ENCODE results near the gene FREY1.

Gene FREY1

GRCh38 chr11:45885921-45886721, 20.9 kb downstream of the FREY1 start:
- Histone ChIP-seq H3K27me3 (ENCODE audit: insufficient read depth, poor library complexity, severe bottlenecking) (no peaks in the 10 kb centered on the region), H3K9me3 (ENCODE audit: severe bottlenecking) (no peaks in the 10 kb centered on the region), H3K27ac (ENCODE audit: poor library complexity, severe bottlenecking) (no peak overlapping the region), H3K4me1 (ENCODE audit: insufficient read depth, poor library complexity, severe bottlenecking) (no peaks in the 10 kb centered on the region), H3K4me3 (ENCODE audit: severe bottlenecking) (peak overlapping the region; percentile 71), H3K36me3 (ENCODE audit: low read depth) (peaks cover 2% of the 10 kb centered on the region; the same call in 1 of the 2 replicates)
- DNase-seq (ENCODE audit: low spot score) (no peak), ATAC-seq (ENCODE audit: low read depth) (no peak)
- no peak for TF ChIP-seq CTCF (IDR thresholded peaks at IDR 0.05; ENCODE audit: poor library complexity, severe bottlenecking)

- ATAC-seq (ENCODE audit: low read depth): peak; percentile 69
- Histone ChIP-seq H3K9me3 (ENCODE audit: severe bottlenecking) (no peaks in the 10 kb centered on the region), H3K4me3 (ENCODE audit: severe bottlenecking) (peak within 1 kb of the TSS; percentile 71), H3K27ac (ENCODE audit: poor library complexity, severe bottlenecking) (no peak within 1 kb of the TSS), H3K27me3 (ENCODE audit: insufficient read depth, poor library complexity, severe bottlenecking) (no peaks in the 10 kb centered on the region), H3K36me3 (ENCODE audit: low read depth) (peaks cover 6% of the 10 kb centered on the region; the same call in 1 of the 2 replicates), H3K4me1 (ENCODE audit: insufficient read depth, poor library complexity, severe bottlenecking) (peaks cover 4% of the 10 kb centered on the region)
- TF ChIP-seq CTCF (IDR thresholded peaks at IDR 0.05; ENCODE audit: poor library complexity, severe bottlenecking): no peak
- DNase-seq (ENCODE audit: low spot score): no peak
Observed at GRCh38 chr11:45885274-45885920, 21.7 kb downstream of the FREY1 start, which contains the start of gene MAPK8IP1. MAPK8IP1 (plus strand) TSS chr11:45885651; CDS start chr11:45885821, 170 bp downstream.

- Histone ChIP-seq H3K27ac (ENCODE audit: poor library complexity, severe bottlenecking) (no peak overlapping the region), H3K4me1 (ENCODE audit: insufficient read depth, poor library complexity, severe bottlenecking) (peaks cover 9% of the 10 kb centered on the region), H3K27me3 (ENCODE audit: insufficient read depth, poor library complexity, severe bottlenecking) (no peaks in the 10 kb centered on the region), H3K4me3 (ENCODE audit: severe bottlenecking) (peak overlapping the region; percentile 71), H3K36me3 (ENCODE audit: low read depth) (peaks cover 6% of the 10 kb centered on the region; the same call in 1 of the 2 replicates), H3K9me3 (ENCODE audit: severe bottlenecking) (no peaks in the 10 kb centered on the region)
- DNase-seq (ENCODE audit: low spot score): no peak
- TF ChIP-seq CTCF (IDR thresholded peaks at IDR 0.05; ENCODE audit: poor library complexity, severe bottlenecking): no peak
- no peak for ATAC-seq (ENCODE audit: low read depth)
Observed at GRCh38 chr11:45884596-45885185, 22.4 kb downstream of the FREY1 start.

GRCh38 chr11:45881708-45882368, 25.2 kb downstream of the FREY1 start:
- peaks cover 9% of the 10 kb centered on the region for H3K4me1 ChIP-seq (ENCODE audit: insufficient read depth, poor library complexity, severe bottlenecking)
- no peak for DNase-seq (ENCODE audit: low spot score)
- no peak for TF ChIP-seq CTCF (IDR thresholded peaks at IDR 0.05; ENCODE audit: poor library complexity, severe bottlenecking)

More at GRCh38 chr11:45881708-45882368, 25.2 kb downstream of the FREY1 start:
- Histone ChIP-seq H3K9me3 (ENCODE audit: severe bottlenecking) (no peaks in the 10 kb centered on the region), H3K27ac (ENCODE audit: poor library complexity, severe bottlenecking) (no peak overlapping the region), H3K4me3 (ENCODE audit: severe bottlenecking) (no peak overlapping the region), H3K36me3 (ENCODE audit: low read depth) (peaks cover 15% of the 10 kb centered on the region), H3K27me3 (ENCODE audit: insufficient read depth, poor library complexity, severe bottlenecking) (no peaks in the 10 kb centered on the region)
- no peak for ATAC-seq (ENCODE audit: low read depth)

Data from RWPE2 (cell line).